BJ (cell line): ENCODE results near the gene RAB42. TPM values are rescaled to one million over a fixed set of nuclear protein-coding genes. Genes with fewer than 3 reads are reported as not detected.
"Not testable (repeated sequence)": the region's sequence is repeated elsewhere in the genome, so short reads cannot be mapped to it uniquely, and the experiment has no call there.

Source experiments
- CTCF ChIA-PET: fragments of 350-600 bp; formaldehyde crosslinking; extraction: SDS; loops from one replicate; lab custom pipeline; 2021; ENCODE audit warnings: antibody characterized with exemption, inconsistent platforms; lab: Yijun Ruan, JAX
- POLR2A ChIA-PET: fragments of 300-600 bp; sonication (Branson Sonifier 250); formaldehyde crosslinking; extraction: SDS; loops from one replicate; lab custom pipeline; 2021; ENCODE audit warnings: antibody characterized with exemption; lab: Charles Lee
- DNase-seq: peaks from one replicate; pipeline ENCODE4 v3.0.0-alpha.2; 2011; ENCODE audit warnings: low read depth
- H3K27me3 ChIP-seq: 2 replicates; pipeline ENCODE4 v1.6.0; 2011; ENCODE audit warnings: low read length; ENCODE audit not compliant: control insufficient read depth, insufficient read depth
- H3K36me3 ChIP-seq: 2 replicates; pipeline ENCODE4 v1.5.1; 2011; ENCODE audit warnings: low read length; ENCODE audit not compliant: control insufficient read depth, insufficient read depth
- H3K4me3 ChIP-seq: 2 replicates; pipeline ENCODE4 v1.5.1; 2011; ENCODE audit warnings: low read depth, mild to moderate bottlenecking, control low read depth, low read length
- CTCF ChIP-seq: IDR thresholded peaks from 2 replicates; pipeline ENCODE4 v1.5.1; 2011; ENCODE audit warnings: low read depth, mild to moderate bottlenecking, control low read depth, inconsistent platforms, low read length, moderate library complexity; ENCODE audit not compliant: insufficient read depth
- polyA plus RNA-seq: library from polyadenylated mRNA; depleted of rRNA; stranded (reverse); fragments of >200 nt; gene quantifications from 2 replicates; pipeline ENCODE4 v1.2.3, GENCODE V29; 2011

RAB42 gene
- polyA plus RNA-seq, 1 experiment, result 2.8 TPM

DNA sequence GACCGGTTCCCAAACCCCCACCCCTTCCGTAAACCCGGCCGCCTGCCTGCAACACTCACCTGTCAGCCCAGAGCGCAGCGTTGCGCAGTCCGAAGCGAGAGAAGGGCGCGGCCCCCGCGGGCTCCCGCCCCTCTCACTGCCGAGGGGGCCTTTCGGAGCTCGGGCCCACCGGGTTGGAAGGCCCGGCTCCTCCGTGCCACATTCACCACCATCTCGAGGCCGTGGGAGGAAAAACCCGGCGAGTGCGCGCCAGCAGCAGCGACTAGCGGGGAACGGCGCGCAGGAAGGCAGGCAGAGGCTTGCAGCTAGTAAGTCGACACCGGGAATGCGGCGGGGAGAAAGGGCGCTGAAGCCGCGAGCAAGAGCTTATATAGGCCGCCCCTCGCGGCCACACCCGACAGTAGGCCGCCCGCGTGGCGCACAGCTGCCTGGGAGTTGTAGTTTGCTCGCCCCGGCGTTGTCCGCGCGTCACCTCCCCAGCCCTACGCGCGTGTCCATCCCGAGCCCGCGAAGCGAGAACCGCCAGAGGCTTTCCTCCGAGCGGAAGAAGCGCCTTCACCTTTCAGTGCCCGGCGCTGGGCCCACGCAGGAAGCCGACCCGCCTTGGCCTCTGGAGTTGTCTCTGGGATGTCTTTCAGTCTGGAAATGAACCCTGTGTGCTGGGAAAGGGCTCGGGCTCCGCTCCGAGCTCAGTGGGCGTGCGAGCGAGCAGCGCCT lies 10.4 kb upstream of the RAB42 start:
- POLR2A ChIA-PET, result interaction anchor here (0.6 to 1.8 kb wide), 12 partner anchors 8 to 294 kb away, joined by 3 to 11 read pairs (median 4); partner anchors contain the start of genes MED18, RCC1, TAF12 and TRNAU1AP

GRCh38 chr1:28582248-28582615 lies 9.8 kb upstream of the RAB42 start:
- Histone ChIP-seq H3K27me3 (no peaks in the 10 kb centered on the region), H3K4me3 (peak overlapping the region; percentile 93), H3K36me3 (peaks cover 11% of the 10 kb centered on the region)
- POLR2A ChIA-PET, result interaction anchor here (0.6 to 1.8 kb wide), 6 partner anchors 8 to 294 kb away, joined by 3 to 11 read pairs (median 4); partner anchors contain the start of genes TAF12 and TRNAU1AP
- DNase-seq, result no peak
- no peak for TF ChIP-seq CTCF
- CTCF ChIA-PET, result interaction anchor here (0.7 to 2.6 kb wide), 10 partner anchors 11 to 333 kb away, joined by 3 to 11 read pairs (median 4); partner anchors contain the start of gene TRNAU1AP

More for the DNA sequence above, 10.4 kb upstream of the RAB42 start:
- no peaks in the 10 kb centered on the region for H3K27me3 ChIP-seq
- peak overlapping the region; percentile 93 for H3K4me3 ChIP-seq
- CTCF ChIA-PET, result interaction anchor here (0.7 to 2.6 kb wide), 12 partner anchors 9 to 333 kb away, joined by 3 to 11 read pairs (median 4); partner anchors contain the start of gene TRNAU1AP
- no peak for TF ChIP-seq CTCF
- DNase-seq, result peak; percentile 75
- H3K36me3 ChIP-seq, result peaks cover 13% of the 10 kb centered on the region

DNA sequence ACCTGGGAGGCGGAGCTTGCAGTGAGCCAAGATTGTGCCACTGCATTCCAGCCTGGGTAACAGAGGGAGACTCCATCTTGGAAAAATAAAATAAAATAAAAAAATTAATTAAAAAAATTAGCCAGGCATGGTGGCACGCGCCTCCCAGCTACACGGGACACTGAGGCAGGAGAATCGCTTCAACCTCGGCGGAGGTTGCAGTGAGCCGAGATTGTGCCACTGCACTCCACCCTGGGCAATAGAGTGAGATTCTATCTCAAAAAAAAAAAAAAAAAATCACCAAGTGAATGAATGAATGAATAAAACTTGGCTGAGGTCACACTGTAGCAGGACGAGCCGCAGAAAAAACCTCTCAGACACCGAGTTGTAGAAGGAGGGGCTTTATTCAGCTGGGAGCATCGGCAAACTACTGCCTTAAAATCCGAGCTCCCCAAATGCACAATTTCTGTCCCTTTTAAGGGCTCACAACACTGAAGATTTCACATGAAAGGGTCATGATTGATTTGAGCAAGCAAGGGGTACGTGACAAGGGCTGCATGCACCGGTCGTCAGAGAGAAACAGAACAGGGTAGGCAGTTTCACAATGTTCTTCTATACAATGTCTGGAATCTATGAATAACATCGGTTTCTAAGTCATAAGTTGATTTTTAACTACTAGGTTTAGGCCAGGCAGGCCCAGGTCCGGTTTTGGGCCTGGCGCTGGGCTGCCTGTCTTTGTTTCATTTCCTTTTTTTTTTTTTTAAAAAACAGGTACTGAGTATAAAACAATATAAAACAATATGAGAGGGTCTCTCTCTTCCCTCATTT lies 5.3 kb upstream of the RAB42 start:
- DNase-seq, POLR2A ChIA-PET, H3K36me3 ChIP-seq, H3K27me3 ChIP-seq, H3K4me3 ChIP-seq: not testable (repeated sequence)
- CTCF ChIA-PET, result interaction anchor here (0.6 kb wide), 1 partner anchor 178 kb away, joined by 5 read pairs; no protein-coding TSS in a partner anchor

GRCh38 chr1:28592321-28593071 lies 431 bp downstream of the RAB42 start:
- no peaks in the 10 kb centered on the region for H3K27me3 ChIP-seq
- no peak for TF ChIP-seq CTCF
- POLR2A ChIA-PET, result interaction anchor here (0.9 kb wide), 1 partner anchor 11 kb away, joined by 7 read pairs; no protein-coding TSS in a partner anchor
- no peak for DNase-seq
- no peaks in the 10 kb centered on the region for H3K36me3 ChIP-seq
- CTCF ChIA-PET, result interaction anchor here (0.8 to 0.9 kb wide), 3 partner anchors 10 to 292 kb away, joined by 3 to 4 read pairs (median 3); no protein-coding TSS in a partner anchor
- H3K4me3 ChIP-seq, result peak overlapping the region; percentile 53

GRCh38 chr1:28593988-28594356 lies 1.9 kb downstream of the RAB42 start:
- H3K36me3 ChIP-seq, CTCF ChIA-PET, DNase-seq, H3K4me3 ChIP-seq, POLR2A ChIA-PET, H3K27me3 ChIP-seq: not testable (repeated sequence)

GRCh38 chr1:28594686-28595411 lies 2.8 kb downstream of the RAB42 start:
- H3K27me3 ChIP-seq, DNase-seq, POLR2A ChIA-PET, CTCF ChIA-PET, H3K36me3 ChIP-seq, H3K4me3 ChIP-seq: not testable (repeated sequence)
